Type B pancreatic cell (in vitro differentiated cells): Measurements from ENCODE around the gene ME2. TPM values are rescaled to one million over a fixed set of nuclear protein-coding genes. Genes with fewer than 3 reads are reported as not detected.

Source experiments
- DNase-seq: peaks from one replicate; pipeline ENCODE4 v3.0.0; 2021; ENCODE audit warnings: mixed read lengths; ENCODE audit not compliant: unreplicated experiment; ENCODE audit errors: extremely low spot score
- H3K27ac Mint-ChIP-seq: 2 replicates; pipeline ENCODE4 v1.8.0; 2021; ENCODE audit warnings: mild to moderate bottlenecking, mixed read lengths
- H3K27me3 Mint-ChIP-seq: 2 replicates; pipeline ENCODE4 v1.8.0; 2021; ENCODE audit warnings: mixed read lengths
- H3K36me3 Mint-ChIP-seq: 2 replicates; pipeline ENCODE4 v1.8.0; 2021; ENCODE audit warnings: mixed read lengths
- H3K4me1 Mint-ChIP-seq: one replicate; pipeline ENCODE4 v1.8.0; 2021; ENCODE audit warnings: mixed read lengths; ENCODE audit not compliant: unreplicated experiment
- H3K4me3 Mint-ChIP-seq: 2 replicates; pipeline ENCODE4 v1.8.0; 2021; ENCODE audit warnings: mild to moderate bottlenecking, mixed read lengths
- H3K9me3 Mint-ChIP-seq: 2 replicates; pipeline ENCODE4 v1.8.0; 2021; ENCODE audit warnings: mixed read lengths
- CTCF ChIP-seq: fragments of 200-600 bp; sonication (generic); conservative IDR thresholded peaks from 2 replicates; pipeline ENCODE4 v1.5.0; 2021; ENCODE audit warnings: antibody characterized with exemption, mild to moderate bottlenecking
- total RNA-seq: library from RNA; stranded (reverse); gene quantifications from 2 replicates; pipeline ENCODE4 v1.2.1, GENCODE V29; 2021; ENCODE audit warnings: low replicate concordance

ME2 gene
- total RNA-seq, 1 donor from 2014 or later: 49.6 TPM

- H3K9me3 Mint-ChIP-seq: peaks cover 5% of the 10 kb centered on the region
- no peak for TF ChIP-seq CTCF
Observed at GRCh38 chr18:50848061-50848551, 30.8 kb upstream of the ME2 start.

GRCh38 chr18:50848991-50849390 is 29.9 kb upstream of the ME2 start:
- Mint-ChIP-seq H3K27ac (no peak overlapping the region), H3K27me3 (peaks cover 12% of the 10 kb centered on the region), H3K36me3 (no peaks in the 10 kb centered on the region), H3K4me1 (peaks cover 8% of the 10 kb centered on the region), H3K9me3 (peaks cover 5% of the 10 kb centered on the region), H3K4me3 (no peak overlapping the region)
- no peak for DNase-seq
- no peak for TF ChIP-seq CTCF

More at GRCh38 chr18:50848061-50848551, 30.8 kb upstream of the ME2 start:
- Mint-ChIP-seq H3K27me3 (peaks cover 11% of the 10 kb centered on the region), H3K36me3 (no peaks in the 10 kb centered on the region), H3K27ac (no peak overlapping the region), H3K4me1 (peaks cover 4% of the 10 kb centered on the region), H3K4me3 (no peak overlapping the region)
- DNase-seq: no peak

- no peak overlapping the region for H3K4me3 Mint-ChIP-seq
- no peaks in the 10 kb centered on the region for H3K36me3 Mint-ChIP-seq
- peaks cover 9% of the 10 kb centered on the region for H3K9me3 Mint-ChIP-seq
- TF ChIP-seq CTCF: no peak
- H3K27ac Mint-ChIP-seq: no peak overlapping the region
- DNase-seq: no peak
- H3K4me1 Mint-ChIP-seq: peaks cover 12% of the 10 kb centered on the region
- H3K27me3 Mint-ChIP-seq: peaks cover 12% of the 10 kb centered on the region
Observed at GRCh38 chr18:50849419-50849821, 29.5 kb upstream of the ME2 start.

GRCh38 chr18:50850307-50851065 is 28.4 kb upstream of the ME2 start:
- H3K4me3 Mint-ChIP-seq: no peak overlapping the region
- peaks cover 12% of the 10 kb centered on the region for H3K27me3 Mint-ChIP-seq
- no peak for TF ChIP-seq CTCF
- H3K27ac Mint-ChIP-seq: no peak overlapping the region
- peaks cover 10% of the 10 kb centered on the region for H3K9me3 Mint-ChIP-seq
- peaks cover 14% of the 10 kb centered on the region for H3K4me1 Mint-ChIP-seq
- H3K36me3 Mint-ChIP-seq: no peaks in the 10 kb centered on the region
- DNase-seq: no peak

- Mint-ChIP-seq H3K4me3 (no peak overlapping the region), H3K36me3 (no peaks in the 10 kb centered on the region), H3K9me3 (peaks cover 10% of the 10 kb centered on the region), H3K27ac (peak overlapping the region; percentile 71), H3K27me3 (peaks cover 6% of the 10 kb centered on the region), H3K4me1 (peaks cover 14% of the 10 kb centered on the region)
- no peak for TF ChIP-seq CTCF
- no peak for DNase-seq
Observed at GRCh38 chr18:50853863-50854271, 25.1 kb upstream of the ME2 start.
